BLaER1 (cell line): ENCODE data around the gene ZBTB16.
A peak's percentile ranks its signal among the peaks of the same experiment; 100 is the strongest.

Source experiments
- H3K27ac ChIP-seq: shearing (Covaris generic); formaldehyde crosslinking; 2 replicates; pipeline ENCODE4 v1.8.1; 2022
- H3K27me3 ChIP-seq: shearing (Covaris generic); formaldehyde crosslinking; 2 replicates; pipeline ENCODE4 v1.8.1; 2022
- H3K36me3 ChIP-seq: shearing (Covaris generic); formaldehyde crosslinking; 2 replicates; pipeline ENCODE4 v1.8.1; 2022
- H3K4me1 ChIP-seq: shearing (Covaris generic); formaldehyde crosslinking; 2 replicates; pipeline ENCODE4 v1.8.1; 2022
- H3K4me2 ChIP-seq: shearing (Covaris generic); formaldehyde crosslinking; 2 replicates; pipeline ENCODE4 v1.8.1; 2022
- H3K4me3 ChIP-seq: shearing (Covaris generic); formaldehyde crosslinking; 2 replicates; pipeline ENCODE4 v1.8.1; 2022
- H3K9ac ChIP-seq: shearing (Covaris generic); formaldehyde crosslinking; 2 replicates; pipeline ENCODE4 v1.8.1; 2022
- H3K9me3 ChIP-seq: shearing (Covaris generic); formaldehyde crosslinking; 2 replicates; pipeline ENCODE4 v1.8.1; 2022
- H4K20me1 ChIP-seq: shearing (Covaris generic); formaldehyde crosslinking; 2 replicates; pipeline ENCODE4 v1.8.1; 2022
- Cebpa-rat ChIP-seq: shearing (Covaris generic); IDR thresholded peaks from 2 replicates; pipeline ENCODE4 v1.8.1; 2022

Gene ZBTB16

DNA sequence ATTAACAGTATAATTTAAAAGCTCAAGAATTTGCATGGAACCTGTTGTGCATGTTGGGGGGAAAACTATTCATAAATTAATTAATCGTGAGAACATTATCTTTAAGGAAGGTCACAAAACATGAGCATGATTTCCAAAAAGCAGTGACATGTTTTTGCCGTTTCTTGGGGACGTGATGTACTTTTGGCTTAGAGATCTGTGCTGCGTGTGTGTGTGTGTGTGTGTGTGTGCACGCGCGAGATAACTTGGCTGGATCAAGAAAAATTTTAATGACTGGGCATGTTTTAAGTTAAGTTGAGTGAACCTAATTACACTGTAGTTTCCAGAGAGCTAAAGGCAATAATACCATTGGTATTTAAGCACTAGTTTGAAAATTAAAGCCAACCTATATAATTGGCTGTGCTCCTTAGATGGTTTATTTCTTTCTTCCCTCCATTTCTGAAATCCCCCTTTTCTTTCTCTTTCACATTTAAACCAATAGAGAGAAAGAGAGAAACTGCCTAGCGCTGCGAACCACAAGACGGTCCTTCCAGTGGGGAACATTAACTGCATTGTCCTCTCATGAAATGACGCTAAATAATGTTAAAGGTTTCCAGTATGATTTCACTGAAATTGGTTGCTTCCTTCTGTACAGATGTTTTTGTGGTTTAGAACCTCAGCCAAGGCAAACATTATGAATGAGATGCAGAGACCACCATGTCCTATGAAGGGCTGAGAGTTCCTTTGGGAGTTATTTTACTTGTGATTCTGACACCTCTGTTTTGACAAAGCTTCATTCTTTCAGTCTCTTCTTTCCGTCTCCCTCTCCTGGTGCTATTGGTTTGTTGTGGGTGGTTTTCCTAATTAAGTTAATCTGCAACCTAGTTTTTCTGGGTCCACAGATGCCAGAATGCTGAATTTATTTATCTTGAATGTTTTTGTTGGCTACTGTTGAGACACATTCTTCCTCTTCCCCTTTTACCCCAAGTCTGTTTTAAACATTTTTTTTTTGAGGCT, 51.7 kb downstream of the ZBTB16 start:
- H4K20me1 ChIP-seq: no peaks in the 10 kb centered on the region
- peaks cover 39% of the 10 kb centered on the region for H3K4me1 ChIP-seq
- H3K4me2 ChIP-seq: peak overlapping the region; percentile 42
- no peaks in the 10 kb centered on the region for H3K36me3 ChIP-seq
- no peak overlapping the region for H3K27ac ChIP-seq
- H3K9ac ChIP-seq: no peak overlapping the region
- H3K4me3 ChIP-seq: no peak overlapping the region
- no peaks in the 10 kb centered on the region for H3K27me3 ChIP-seq
- TF ChIP-seq Cebpa-rat: no peak
- no peaks in the 10 kb centered on the region for H3K9me3 ChIP-seq

DNA sequence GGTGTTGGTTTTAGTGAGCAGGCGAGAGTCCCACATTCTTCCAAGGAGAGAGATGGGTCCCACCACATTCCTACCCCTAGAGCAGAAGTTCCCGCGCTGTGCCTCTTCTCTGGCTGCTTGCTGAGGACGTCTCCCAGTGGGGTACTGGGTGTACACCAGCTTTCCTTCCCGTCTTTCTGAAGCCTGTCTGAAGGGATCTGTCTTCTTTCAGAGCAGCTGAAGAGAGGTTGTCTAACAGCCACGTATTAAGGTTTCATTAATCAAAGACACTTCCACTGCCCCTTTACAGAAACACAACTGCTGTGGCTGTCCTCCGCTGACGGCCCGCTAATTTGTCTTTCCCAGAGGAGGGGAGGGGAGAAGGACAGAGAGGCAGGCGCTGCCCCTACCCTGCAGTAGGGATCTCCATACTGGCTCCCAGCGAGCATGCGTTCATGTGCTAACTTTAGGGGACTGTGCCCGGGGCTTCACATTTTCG, 56.0 kb downstream of the ZBTB16 start:
- Histone ChIP-seq H4K20me1 (no peaks in the 10 kb centered on the region), H3K9ac (no peak overlapping the region), H3K4me3 (no peak overlapping the region), H3K36me3 (no peaks in the 10 kb centered on the region), H3K27ac (no peak overlapping the region), H3K27me3 (no peaks in the 10 kb centered on the region), H3K4me2 (no peak overlapping the region), H3K9me3 (no peaks in the 10 kb centered on the region), H3K4me1 (peaks cover 20% of the 10 kb centered on the region)
- TF ChIP-seq Cebpa-rat: no peak

DNA sequence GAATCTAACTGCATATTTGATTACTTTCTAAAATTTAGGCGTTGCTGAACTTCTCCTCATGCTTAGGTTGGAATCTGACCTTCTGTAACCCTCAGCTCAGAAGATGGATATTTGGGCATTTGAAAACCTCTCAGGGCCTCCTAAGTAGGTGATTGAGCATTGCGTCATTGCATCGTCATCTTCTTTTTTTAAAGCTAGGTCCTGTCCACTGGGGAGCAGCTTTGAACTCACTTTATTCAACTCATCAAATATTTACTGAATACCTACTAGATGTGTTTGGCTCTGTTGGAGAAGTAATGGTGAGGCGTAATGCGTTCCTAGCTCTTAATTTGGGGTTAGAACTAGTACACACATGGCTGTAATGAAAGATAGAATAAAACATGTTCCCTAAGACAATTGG, 56.8 kb downstream of the ZBTB16 start:
- Histone ChIP-seq H4K20me1 (no peaks in the 10 kb centered on the region), H3K27ac (no peak overlapping the region), H3K4me2 (no peak overlapping the region), H3K9ac (no peak overlapping the region), H3K27me3 (no peaks in the 10 kb centered on the region), H3K4me1 (peaks cover 12% of the 10 kb centered on the region), H3K9me3 (no peaks in the 10 kb centered on the region), H3K36me3 (no peaks in the 10 kb centered on the region), H3K4me3 (no peak overlapping the region)
- TF ChIP-seq Cebpa-rat: no peak

DNA sequence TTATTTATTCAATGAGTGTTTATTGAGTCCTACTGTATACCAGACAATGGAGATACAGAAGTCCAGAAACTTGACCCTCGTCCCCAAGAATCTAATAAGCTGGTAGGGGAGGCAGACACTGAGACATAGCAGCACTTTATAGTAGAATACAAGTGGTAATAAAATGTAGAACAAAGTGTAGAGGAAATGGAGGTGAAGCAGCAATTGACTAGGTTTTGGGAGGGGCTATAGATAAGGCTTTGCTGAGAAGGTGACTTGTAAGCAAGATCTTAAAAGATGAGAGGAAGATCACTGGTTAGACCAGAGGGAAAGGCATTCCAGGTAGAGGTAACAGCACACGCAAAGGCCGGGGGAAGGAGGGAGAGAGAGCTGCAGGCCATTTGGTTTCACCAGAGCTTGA, 57.3 kb downstream of the ZBTB16 start:
- H3K4me3 ChIP-seq: no peak overlapping the region
- no peaks in the 10 kb centered on the region for H4K20me1 ChIP-seq
- H3K4me2 ChIP-seq: no peak overlapping the region
- H3K27me3 ChIP-seq: no peaks in the 10 kb centered on the region
- peaks cover 7% of the 10 kb centered on the region for H3K4me1 ChIP-seq
- no peak for TF ChIP-seq Cebpa-rat
- H3K9ac ChIP-seq: no peak overlapping the region
- H3K36me3 ChIP-seq: no peaks in the 10 kb centered on the region
- H3K9me3 ChIP-seq: no peaks in the 10 kb centered on the region
- no peak overlapping the region for H3K27ac ChIP-seq

DNA sequence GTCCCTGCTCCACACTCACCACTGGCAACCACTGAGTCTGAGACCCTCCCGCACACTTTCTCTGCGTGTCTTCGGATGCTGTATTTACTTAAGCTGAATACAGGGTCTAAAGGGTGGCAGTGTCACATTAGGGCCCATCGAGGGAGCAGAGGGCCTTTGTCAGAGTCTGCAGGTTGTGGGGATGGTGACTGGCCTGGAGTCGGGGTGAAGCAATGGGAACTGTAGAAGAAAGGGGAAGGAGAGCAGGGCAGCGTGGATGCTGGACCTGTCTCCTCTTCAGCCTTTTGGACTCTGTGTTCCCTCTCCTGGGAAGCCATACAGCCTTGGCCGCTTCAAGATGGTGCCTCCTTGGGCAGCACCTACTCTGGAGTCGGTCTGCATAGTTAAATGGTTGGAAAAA, 61.1 kb downstream of the ZBTB16 start:
- no peak overlapping the region for H3K4me2 ChIP-seq
- no peaks in the 10 kb centered on the region for H3K27me3 ChIP-seq
- no peaks in the 10 kb centered on the region for H3K9me3 ChIP-seq
- TF ChIP-seq Cebpa-rat: no peak
- no peak overlapping the region for H3K9ac ChIP-seq
- H3K4me3 ChIP-seq: no peak overlapping the region
- H3K27ac ChIP-seq: no peak overlapping the region
- H4K20me1 ChIP-seq: no peaks in the 10 kb centered on the region
- H3K4me1 ChIP-seq: no peaks in the 10 kb centered on the region
- no peaks in the 10 kb centered on the region for H3K36me3 ChIP-seq

DNA sequence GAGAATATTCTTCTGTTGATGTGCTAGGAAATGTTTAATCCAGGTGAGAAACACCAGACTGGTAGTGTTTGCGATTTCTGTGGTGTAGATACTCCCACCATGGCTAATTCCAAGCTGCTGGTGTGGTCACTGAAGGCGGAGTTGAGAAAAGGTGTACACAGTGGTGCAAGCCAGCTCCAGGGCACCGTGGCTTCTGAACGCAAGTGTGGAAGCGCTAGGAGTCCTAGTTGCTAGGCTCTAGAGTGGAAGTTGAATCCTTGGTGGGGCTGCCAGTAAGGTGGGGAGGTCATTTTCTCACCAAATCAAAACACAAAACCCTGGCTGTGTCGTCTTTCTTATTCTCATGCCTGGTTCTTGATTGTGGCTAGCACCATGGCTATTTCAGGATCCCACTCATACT, 61.6 kb downstream of the ZBTB16 start:
- H3K4me1 ChIP-seq: no peaks in the 10 kb centered on the region
- no peaks in the 10 kb centered on the region for H4K20me1 ChIP-seq
- no peaks in the 10 kb centered on the region for H3K9me3 ChIP-seq
- H3K36me3 ChIP-seq: no peaks in the 10 kb centered on the region
- no peak overlapping the region for H3K27ac ChIP-seq
- no peak for TF ChIP-seq Cebpa-rat
- no peak overlapping the region for H3K9ac ChIP-seq
- H3K27me3 ChIP-seq: no peaks in the 10 kb centered on the region
- no peak overlapping the region for H3K4me3 ChIP-seq
- H3K4me2 ChIP-seq: no peak overlapping the region

DNA sequence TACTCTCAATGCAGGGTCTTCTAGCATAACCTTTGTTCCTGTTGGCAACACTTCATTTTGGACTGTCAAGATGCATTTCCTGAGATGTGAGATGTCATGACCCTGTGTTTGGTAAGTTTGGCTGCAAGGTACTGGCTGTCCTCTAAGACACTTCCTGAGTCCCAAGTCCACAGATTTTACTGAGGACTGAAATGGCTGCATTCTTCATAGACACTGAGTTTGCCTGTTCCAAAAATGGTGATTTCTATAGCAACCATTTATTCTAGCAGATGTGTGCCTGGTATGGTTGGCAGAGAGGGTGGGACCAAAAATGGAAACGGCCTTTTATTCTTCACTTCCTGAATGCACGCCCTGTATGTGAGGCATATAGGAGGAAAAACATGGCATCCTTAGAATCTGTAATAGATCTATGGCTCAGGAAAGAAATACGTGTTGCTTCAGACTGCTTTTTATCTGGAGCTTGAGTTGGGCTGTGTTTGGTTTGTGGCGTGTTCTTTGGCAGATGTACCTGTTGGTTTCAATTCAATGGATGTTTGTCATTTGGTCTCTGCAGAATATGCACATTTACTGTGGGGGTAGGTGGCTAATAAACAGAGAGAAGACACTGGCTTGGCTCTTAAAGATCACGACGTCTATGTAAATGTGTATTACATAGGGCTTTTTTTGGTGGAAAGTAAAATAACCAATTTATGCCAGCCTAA, 62.4 kb downstream of the ZBTB16 start:
- Histone ChIP-seq H3K4me2 (no peak overlapping the region), H3K4me1 (no peaks in the 10 kb centered on the region), H3K27me3 (no peaks in the 10 kb centered on the region), H4K20me1 (no peaks in the 10 kb centered on the region), H3K27ac (no peak overlapping the region), H3K36me3 (no peaks in the 10 kb centered on the region), H3K9me3 (no peaks in the 10 kb centered on the region), H3K9ac (no peak overlapping the region), H3K4me3 (no peak overlapping the region)
- TF ChIP-seq Cebpa-rat: no peak

DNA sequence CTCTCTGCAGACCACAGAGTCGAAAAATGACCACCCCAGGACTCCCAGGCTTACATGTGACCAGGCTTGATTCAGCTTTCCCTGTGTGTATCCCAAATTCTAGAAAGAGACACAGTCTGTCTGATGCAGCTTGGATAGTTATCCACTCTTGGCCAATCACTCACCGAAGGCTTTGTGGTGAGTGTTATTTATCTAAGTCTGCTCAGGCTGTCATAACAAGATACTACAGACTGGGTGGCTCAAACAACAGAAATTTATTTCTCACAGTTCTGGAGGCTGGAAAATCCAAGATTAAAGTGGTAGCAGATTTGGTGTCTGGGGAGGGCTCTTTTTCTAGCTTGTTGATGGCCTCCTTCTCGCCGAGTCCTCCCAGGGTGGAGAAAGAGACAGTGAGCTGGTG, 63.2 kb downstream of the ZBTB16 start:
- H3K4me2 ChIP-seq: no peak overlapping the region
- no peaks in the 10 kb centered on the region for H3K27me3 ChIP-seq
- no peak overlapping the region for H3K27ac ChIP-seq

DNA sequence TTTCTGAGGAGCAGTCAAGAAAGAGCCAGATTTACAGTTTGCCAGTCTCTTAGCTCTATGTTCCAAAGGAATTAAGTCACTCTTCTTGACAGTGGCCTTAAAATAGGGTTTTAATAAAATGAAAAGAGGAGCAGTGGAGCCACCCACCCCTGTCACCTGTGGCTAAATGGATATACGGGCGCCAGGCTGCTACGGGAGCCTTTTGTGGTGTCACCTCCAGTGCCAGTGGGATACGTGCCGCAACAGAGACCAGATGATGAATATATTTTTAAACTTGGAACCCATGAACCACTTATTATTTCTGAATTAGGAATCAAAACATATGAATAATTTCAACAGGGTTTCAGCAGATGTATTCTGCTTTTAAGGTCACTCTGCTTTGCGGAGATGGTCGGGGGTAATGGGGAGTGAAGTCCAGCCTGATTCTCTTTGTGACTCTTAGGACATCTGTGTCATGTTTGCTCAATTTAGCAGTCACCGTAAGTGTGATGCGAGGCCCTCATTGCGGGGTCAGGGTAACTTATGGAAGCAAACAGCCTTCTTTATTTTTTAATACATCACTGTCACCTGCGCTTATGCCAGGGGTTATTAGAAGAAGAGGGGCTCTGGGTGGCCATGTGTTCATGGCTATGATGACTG, 64.3 kb downstream of the ZBTB16 start:
- TF ChIP-seq Cebpa-rat: no peak
- Histone ChIP-seq H3K27me3 (no peaks in the 10 kb centered on the region), H3K4me1 (no peaks in the 10 kb centered on the region), H3K36me3 (no peaks in the 10 kb centered on the region), H3K4me3 (no peak overlapping the region), H3K9me3 (no peaks in the 10 kb centered on the region), H4K20me1 (no peaks in the 10 kb centered on the region), H3K9ac (no peak overlapping the region), H3K27ac (no peak overlapping the region), H3K4me2 (no peak overlapping the region)

More for the DNA sequence above, 63.2 kb downstream of the ZBTB16 start:
- no peaks in the 10 kb centered on the region for H4K20me1 ChIP-seq
- H3K4me1 ChIP-seq: no peaks in the 10 kb centered on the region
- no peaks in the 10 kb centered on the region for H3K9me3 ChIP-seq
- H3K36me3 ChIP-seq: no peaks in the 10 kb centered on the region
- no peak overlapping the region for H3K9ac ChIP-seq
- H3K4me3 ChIP-seq: no peak overlapping the region
- TF ChIP-seq Cebpa-rat: no peak
